ENCODE data around the gene SGCA. TPM values are rescaled to one million over a fixed set of nuclear protein-coding genes. Genes with fewer than 3 reads are reported as not detected.

SGCA gene
- total and polyA plus RNA-seq, 2 donors (not counting 3 experiments of a cell fraction or from before 2014, with no cell fraction given) = not detected

- H3K79me2 ChIP-seq (ENCODE audit: control insufficient read depth, insufficient read depth, low read length) = no peaks in the 10 kb centered on the region
- no peaks in the 10 kb centered on the region for H3K4me1 ChIP-seq (ENCODE audit: control insufficient read depth, extremely low read depth, insufficient read depth, low read length)
- no peak overlapping the region for H3K27ac ChIP-seq (ENCODE audit: insufficient read depth, low read depth, low read length)
- peak overlapping the region; percentile 61 for H2AFZ ChIP-seq (ENCODE audit: low read depth, low read length)
- dilution Hi-C loops (cut with MboI; ENCODE audit: extremely low pct_ligation_motif_present, low sequenced_read_pairs) = no loop called here
- TF ChIP-seq EZH2 (IDR thresholded peaks at IDR 0.05; ENCODE audit: borderline replicate concordance, low read depth, low read length, severe bottlenecking) (no peak), FOS (IDR thresholded peaks at IDR 0.05; ENCODE audit: borderline replicate concordance, insufficient read depth, low read length) (no peak), CTCF (IDR thresholded peaks at IDR 0.05; ENCODE audit: extremely low read depth in 1 of 2, insufficient read depth in 1 of 2, low read depth in 1 of 2, low read length in 2 of 2) (peak; percentile 95 to 100)
- H3K9me3 ChIP-seq (replicated peaks; ENCODE audit: control insufficient read depth, insufficient read depth, low read length) = no peaks in the 10 kb centered on the region
- H3K9me1 ChIP-seq (replicated peaks; ENCODE audit: control insufficient read depth, extremely low read depth, insufficient read depth, low read length) = no peaks in the 10 kb centered on the region
- FAIRE-seq = peak; percentile 75
- H4K20me1 ChIP-seq (replicated peaks; ENCODE audit: control insufficient read depth, extremely low read depth, insufficient read depth, low read length) = no peaks in the 10 kb centered on the region
- no peaks in the 10 kb centered on the region for H3K36me3 ChIP-seq (ENCODE audit: control insufficient read depth in 2 of 2, extremely low read depth in 1 of 2, insufficient read depth in 2 of 2, low read length in 2 of 2)
- no TSS peak for BruUV-seq (replicated peaks)
- ChIA-PET POLR2A (interaction anchor here (0.6 kb wide), 1 partner anchor 84 kb away, joined by 3 read pairs; no protein-coding TSS in a partner anchor), CTCF (interaction anchor here (0.6 to 3.9 kb wide), 51 partner anchors 13 to 416 kb away, joined by 3 to 390 read pairs (median 5); partner anchors contain the start of genes LRRC59, RSAD1, SGCA and TMEM92)
- peak overlapping the region in 2 of 3 experiments; percentile 13 to 18 for H3K4me3 ChIP-seq (replicated peaks in 1 of 3; ENCODE audit: insufficient read depth in 1 of 3, low read depth in 1 of 3, low read length in 3 of 3)
- H3K27me3 ChIP-seq (ENCODE audit: control insufficient read depth in 2 of 2, insufficient read depth in 2 of 2, low read length in 2 of 2) = peaks cover 13 to 24% of the 10 kb centered on the region in 2 experiments
- H3K4me2 ChIP-seq (ENCODE audit: insufficient read depth, low read length) = peak overlapping the region; percentile 50
- intact Hi-C loops (cut with micrococcal nuclease) = loop anchor here (1.0 kb wide), 3 partner anchors 73 to 278 kb away; partner anchors contain the start of gene RSAD1
- no peak overlapping the region for H3K9ac ChIP-seq (replicated peaks; ENCODE audit: extremely low read depth, insufficient read depth, low read length)
- DNase-seq (ENCODE audit: low read depth, low spot score) = peak; percentile 68
These were observed 34.9 kb downstream of the SGCA start for GRCh38 chr17:50200457-50201275.

Data from endothelial cell of umbilical vein (primary cell).